HL-60 (cell line): ENCODE data around the gene GRAMD1A.

Source experiments
- GABPA ChIP-seq: IDR thresholded peaks from 2 replicates; pipeline ENCODE4 v1.6.1; 2012; ENCODE audit warnings: low read depth
- POLR2AphosphoS5 ChIP-seq: IDR thresholded peaks from 2 replicates; pipeline ENCODE4 v1.6.1; 2012; ENCODE audit warnings: low read depth
- TF ChIP-seq, protein P1 (sequence below): IDR thresholded peaks from one replicate; pipeline ENCODE4 v1.5.1; 2011; ENCODE audit warnings: low read length, control low read depth, inconsistent platforms; ENCODE audit not compliant: insufficient read depth
- TF ChIP-seq, protein P2 (sequence below): IDR thresholded peaks from 2 replicates; pipeline ENCODE4 v1.6.1; 2012; ENCODE audit warnings: low read depth; ENCODE audit not compliant: insufficient replicate concordance

DNA sequence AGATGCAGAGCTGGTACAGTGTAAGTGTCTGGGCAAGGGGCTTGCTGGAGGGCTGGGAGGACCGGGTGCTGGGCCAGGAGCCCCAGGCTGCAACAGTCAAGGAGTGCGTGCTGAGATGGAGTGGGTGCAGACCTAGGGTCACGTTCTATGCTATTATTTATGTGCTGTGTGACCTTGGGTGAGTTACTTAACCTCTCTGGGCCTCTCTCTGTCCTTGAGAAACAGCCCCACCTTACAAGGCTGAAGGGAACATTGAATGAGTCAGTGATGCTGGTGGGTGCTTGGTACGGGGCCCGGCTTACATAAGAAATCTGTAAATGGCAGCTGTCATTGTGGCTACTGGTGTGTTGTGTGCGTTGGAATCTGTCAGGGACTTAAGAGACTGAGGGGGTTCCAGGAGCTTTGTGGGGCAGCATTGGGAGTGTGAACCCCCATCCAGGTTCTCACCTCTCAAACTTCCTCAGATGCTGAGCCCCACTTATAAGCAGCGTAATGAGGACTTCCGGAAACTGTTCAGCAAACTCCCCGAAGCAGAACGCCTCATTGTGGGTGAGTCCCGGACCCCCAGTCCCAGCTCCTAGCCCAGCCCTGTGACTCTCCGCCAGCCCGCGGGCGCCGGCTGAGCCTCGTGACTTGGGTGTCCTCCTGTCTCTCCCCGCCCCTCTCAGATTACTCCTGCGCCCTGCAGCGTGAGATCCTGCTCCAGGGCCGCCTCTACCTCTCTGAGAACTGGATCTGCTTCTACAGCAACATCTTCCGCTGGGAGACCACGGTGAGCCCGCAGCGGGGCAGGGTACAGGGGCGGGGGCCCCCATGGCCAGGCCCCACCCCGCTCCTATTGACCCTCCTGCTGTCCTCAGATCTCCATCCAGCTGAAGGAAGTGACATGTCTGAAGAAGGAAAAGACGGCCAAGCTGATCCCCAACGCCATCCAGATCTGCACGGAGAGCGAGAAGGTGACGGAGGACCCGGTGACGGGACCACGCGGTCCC lies 9.6 kb downstream of the GRAMD1A start:
- TF ChIP-seq, protein P1, sequence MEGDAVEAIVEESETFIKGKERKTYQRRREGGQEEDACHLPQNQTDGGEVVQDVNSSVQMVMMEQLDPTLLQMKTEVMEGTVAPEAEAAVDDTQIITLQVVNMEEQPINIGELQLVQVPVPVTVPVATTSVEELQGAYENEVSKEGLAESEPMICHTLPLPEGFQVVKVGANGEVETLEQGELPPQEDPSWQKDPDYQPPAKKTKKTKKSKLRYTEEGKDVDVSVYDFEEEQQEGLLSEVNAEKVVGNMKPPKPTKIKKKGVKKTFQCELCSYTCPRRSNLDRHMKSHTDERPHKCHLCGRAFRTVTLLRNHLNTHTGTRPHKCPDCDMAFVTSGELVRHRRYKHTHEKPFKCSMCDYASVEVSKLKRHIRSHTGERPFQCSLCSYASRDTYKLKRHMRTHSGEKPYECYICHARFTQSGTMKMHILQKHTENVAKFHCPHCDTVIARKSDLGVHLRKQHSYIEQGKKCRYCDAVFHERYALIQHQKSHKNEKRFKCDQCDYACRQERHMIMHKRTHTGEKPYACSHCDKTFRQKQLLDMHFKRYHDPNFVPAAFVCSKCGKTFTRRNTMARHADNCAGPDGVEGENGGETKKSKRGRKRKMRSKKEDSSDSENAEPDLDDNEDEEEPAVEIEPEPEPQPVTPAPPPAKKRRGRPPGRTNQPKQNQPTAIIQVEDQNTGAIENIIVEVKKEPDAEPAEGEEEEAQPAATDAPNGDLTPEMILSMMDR = no peak
- TF ChIP-seq POLR2AphosphoS5 = no peak
- TF ChIP-seq, protein P2, sequence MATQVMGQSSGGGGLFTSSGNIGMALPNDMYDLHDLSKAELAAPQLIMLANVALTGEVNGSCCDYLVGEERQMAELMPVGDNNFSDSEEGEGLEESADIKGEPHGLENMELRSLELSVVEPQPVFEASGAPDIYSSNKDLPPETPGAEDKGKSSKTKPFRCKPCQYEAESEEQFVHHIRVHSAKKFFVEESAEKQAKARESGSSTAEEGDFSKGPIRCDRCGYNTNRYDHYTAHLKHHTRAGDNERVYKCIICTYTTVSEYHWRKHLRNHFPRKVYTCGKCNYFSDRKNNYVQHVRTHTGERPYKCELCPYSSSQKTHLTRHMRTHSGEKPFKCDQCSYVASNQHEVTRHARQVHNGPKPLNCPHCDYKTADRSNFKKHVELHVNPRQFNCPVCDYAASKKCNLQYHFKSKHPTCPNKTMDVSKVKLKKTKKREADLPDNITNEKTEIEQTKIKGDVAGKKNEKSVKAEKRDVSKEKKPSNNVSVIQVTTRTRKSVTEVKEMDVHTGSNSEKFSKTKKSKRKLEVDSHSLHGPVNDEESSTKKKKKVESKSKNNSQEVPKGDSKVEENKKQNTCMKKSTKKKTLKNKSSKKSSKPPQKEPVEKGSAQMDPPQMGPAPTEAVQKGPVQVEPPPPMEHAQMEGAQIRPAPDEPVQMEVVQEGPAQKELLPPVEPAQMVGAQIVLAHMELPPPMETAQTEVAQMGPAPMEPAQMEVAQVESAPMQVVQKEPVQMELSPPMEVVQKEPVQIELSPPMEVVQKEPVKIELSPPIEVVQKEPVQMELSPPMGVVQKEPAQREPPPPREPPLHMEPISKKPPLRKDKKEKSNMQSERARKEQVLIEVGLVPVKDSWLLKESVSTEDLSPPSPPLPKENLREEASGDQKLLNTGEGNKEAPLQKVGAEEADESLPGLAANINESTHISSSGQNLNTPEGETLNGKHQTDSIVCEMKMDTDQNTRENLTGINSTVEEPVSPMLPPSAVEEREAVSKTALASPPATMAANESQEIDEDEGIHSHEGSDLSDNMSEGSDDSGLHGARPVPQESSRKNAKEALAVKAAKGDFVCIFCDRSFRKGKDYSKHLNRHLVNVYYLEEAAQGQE = no peak
- TF ChIP-seq GABPA = no peak
